Measurements from ENCODE around the gene AFF2. TPM values are rescaled to one million over a fixed set of nuclear protein-coding genes. Genes with fewer than 3 reads are reported as not detected.

AFF2 gene
- total RNA-seq, 4 donors from 2014 or later = 0.43 to 7.9 (median 4.3) TPM

- Histone ChIP-seq H3K27me3 (no peaks in the 10 kb centered on the region), H3K36me3 (no peaks in the 10 kb centered on the region), H3K9me3 (no peaks in the 10 kb centered on the region), H3K4me3 (no peak overlapping the region), H3K4me1 (no peaks in the 10 kb centered on the region), H3K27ac (no peak overlapping the region)
- no peak for DNase-seq
- intact Hi-C loops (cut with DNase I; ENCODE audit: low total_unique reads) = no loop called here
- no peak for TF ChIP-seq CTCF (IDR thresholded peaks at IDR 0.05)
- no peak for TF ChIP-seq POLR2A (IDR thresholded peaks at IDR 0.05)
These were observed 40.5 kb downstream of the AFF2 start for GRCh38 chrX:148540671-148541583.

- no peak for DNase-seq
- H3K4me3 ChIP-seq = no peak overlapping the region
- H3K27ac ChIP-seq = no peak overlapping the region
- no peaks in the 10 kb centered on the region for H3K4me1 ChIP-seq
- H3K27me3 ChIP-seq = no peaks in the 10 kb centered on the region
- H3K36me3 ChIP-seq = no peaks in the 10 kb centered on the region
- intact Hi-C loops (cut with DNase I; ENCODE audit: low total_unique reads) = no loop called here
- H3K9me3 ChIP-seq = no peaks in the 10 kb centered on the region
- TF ChIP-seq CTCF (IDR thresholded peaks at IDR 0.05) (no peak), POLR2A (IDR thresholded peaks at IDR 0.05) (no peak)
These were observed 41.1 kb downstream of the AFF2 start for GRCh38 chrX:148541584-148541940.

- Histone ChIP-seq H3K27me3 (no peaks in the 10 kb centered on the region), H3K4me3 (no peak overlapping the region), H3K36me3 (no peaks in the 10 kb centered on the region), H3K9me3 (no peaks in the 10 kb centered on the region), H3K4me1 (no peaks in the 10 kb centered on the region), H3K27ac (no peak overlapping the region)
- TF ChIP-seq POLR2A (IDR thresholded peaks at IDR 0.05) = no peak
- TF ChIP-seq CTCF (IDR thresholded peaks at IDR 0.05) = no peak
- intact Hi-C loops (cut with DNase I; ENCODE audit: low total_unique reads) = no loop called here
- no peak for DNase-seq
These were observed 42.3 kb downstream of the AFF2 start for GRCh38 chrX:148542481-148543255.

GRCh38 chrX:148552775-148553174, 52.4 kb downstream of the AFF2 start:
- no peaks in the 10 kb centered on the region for H3K4me1 ChIP-seq
- no peak overlapping the region for H3K4me3 ChIP-seq
- H3K27me3 ChIP-seq = no peaks in the 10 kb centered on the region
- TF ChIP-seq CTCF (IDR thresholded peaks at IDR 0.05) (no peak), POLR2A (IDR thresholded peaks at IDR 0.05) (no peak)
- no peak overlapping the region for H3K27ac ChIP-seq
- intact Hi-C loops (cut with DNase I; ENCODE audit: low total_unique reads) = no loop called here
- no peak for DNase-seq
- no peaks in the 10 kb centered on the region for H3K36me3 ChIP-seq
- H3K9me3 ChIP-seq = no peaks in the 10 kb centered on the region

- intact Hi-C loops (cut with DNase I; ENCODE audit: low total_unique reads) = no loop called here
- Histone ChIP-seq H3K36me3 (no peaks in the 10 kb centered on the region), H3K4me1 (no peaks in the 10 kb centered on the region), H3K27ac (no peak overlapping the region), H3K9me3 (no peaks in the 10 kb centered on the region), H3K27me3 (no peaks in the 10 kb centered on the region), H3K4me3 (no peak overlapping the region)
- TF ChIP-seq CTCF (IDR thresholded peaks at IDR 0.05) = no peak
- TF ChIP-seq POLR2A (IDR thresholded peaks at IDR 0.05) = no peak
- DNase-seq = no peak
These were observed 54.7 kb downstream of the AFF2 start for GRCh38 chrX:148555101-148555500.

Data from uterus (tissue), 4 donors.